Measurements from ENCODE around the gene RAPGEF4.

DNA sequence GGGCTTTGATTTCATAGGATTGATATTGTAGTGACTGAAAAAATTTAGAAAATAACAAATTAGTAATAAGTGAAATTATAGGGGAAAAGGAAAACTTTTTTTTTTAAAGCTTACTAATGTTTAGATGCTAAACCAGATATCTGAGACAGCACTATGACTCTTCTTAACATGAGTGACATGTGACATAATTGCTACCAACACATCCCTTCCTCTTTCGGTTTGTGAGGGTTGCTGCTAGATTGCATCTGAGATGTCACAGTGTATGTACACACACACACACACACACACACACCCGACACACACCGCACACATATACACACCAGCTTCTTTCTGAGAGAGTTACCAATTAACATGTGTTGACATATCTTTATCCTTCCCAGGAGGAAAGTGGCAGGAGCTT is 18.0 kb downstream of the RAPGEF4 start:
- TF ChIP-seq, protein P1, sequence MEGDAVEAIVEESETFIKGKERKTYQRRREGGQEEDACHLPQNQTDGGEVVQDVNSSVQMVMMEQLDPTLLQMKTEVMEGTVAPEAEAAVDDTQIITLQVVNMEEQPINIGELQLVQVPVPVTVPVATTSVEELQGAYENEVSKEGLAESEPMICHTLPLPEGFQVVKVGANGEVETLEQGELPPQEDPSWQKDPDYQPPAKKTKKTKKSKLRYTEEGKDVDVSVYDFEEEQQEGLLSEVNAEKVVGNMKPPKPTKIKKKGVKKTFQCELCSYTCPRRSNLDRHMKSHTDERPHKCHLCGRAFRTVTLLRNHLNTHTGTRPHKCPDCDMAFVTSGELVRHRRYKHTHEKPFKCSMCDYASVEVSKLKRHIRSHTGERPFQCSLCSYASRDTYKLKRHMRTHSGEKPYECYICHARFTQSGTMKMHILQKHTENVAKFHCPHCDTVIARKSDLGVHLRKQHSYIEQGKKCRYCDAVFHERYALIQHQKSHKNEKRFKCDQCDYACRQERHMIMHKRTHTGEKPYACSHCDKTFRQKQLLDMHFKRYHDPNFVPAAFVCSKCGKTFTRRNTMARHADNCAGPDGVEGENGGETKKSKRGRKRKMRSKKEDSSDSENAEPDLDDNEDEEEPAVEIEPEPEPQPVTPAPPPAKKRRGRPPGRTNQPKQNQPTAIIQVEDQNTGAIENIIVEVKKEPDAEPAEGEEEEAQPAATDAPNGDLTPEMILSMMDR (conservative IDR thresholded peaks at IDR 0.05): no peak
- no peak for TF ChIP-seq EZH2 (IDR thresholded peaks at IDR 0.05; ENCODE audit: low read depth)
